Measurements from ENCODE around the gene MBTPS1.

GRCh38 chr16:84047206-84047605, 69.5 kb downstream of the MBTPS1 start:
- no peak for TF ChIP-seq EZH2 (IDR thresholded peaks at IDR 0.05; ENCODE audit: insufficient read depth, low read length)
- no peak for TF ChIP-seq CTCF (IDR thresholded peaks at IDR 0.05; ENCODE audit: insufficient read depth, low read depth, low read length)
